ENCODE results near the gene DDHD1.

The DDHD1 gene

DNA sequence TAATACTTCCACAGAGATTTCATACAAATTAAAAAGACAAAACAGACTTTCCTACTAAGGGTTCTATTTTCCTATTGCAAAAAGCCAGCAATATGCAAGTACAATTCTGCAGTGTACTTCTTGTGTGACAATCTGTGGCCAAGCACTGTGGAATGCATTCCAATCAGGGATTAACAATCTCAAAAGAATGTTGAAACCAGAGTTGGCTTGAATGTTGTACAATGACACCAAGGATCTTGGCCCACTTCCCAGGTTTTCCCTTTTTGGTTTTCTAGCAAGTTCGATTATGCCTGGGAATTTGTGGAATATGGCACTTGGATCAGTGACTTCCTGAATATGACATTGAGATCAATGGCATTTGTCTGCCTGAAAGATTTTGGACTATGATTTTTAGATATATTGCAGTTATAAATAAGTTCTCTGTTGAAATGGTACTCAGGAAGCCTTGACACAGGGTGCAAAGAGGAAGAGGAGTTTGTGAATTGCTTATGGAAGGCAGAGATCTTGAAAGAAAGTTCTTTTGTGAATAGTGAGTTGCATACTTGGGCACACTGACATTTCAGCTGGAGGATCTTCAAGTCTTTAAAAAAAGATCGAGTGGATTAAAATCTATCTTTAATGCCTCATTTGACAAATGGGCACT is 120.8 kb downstream of the DDHD1 start:
- DNase-seq, result no peak

DNA sequence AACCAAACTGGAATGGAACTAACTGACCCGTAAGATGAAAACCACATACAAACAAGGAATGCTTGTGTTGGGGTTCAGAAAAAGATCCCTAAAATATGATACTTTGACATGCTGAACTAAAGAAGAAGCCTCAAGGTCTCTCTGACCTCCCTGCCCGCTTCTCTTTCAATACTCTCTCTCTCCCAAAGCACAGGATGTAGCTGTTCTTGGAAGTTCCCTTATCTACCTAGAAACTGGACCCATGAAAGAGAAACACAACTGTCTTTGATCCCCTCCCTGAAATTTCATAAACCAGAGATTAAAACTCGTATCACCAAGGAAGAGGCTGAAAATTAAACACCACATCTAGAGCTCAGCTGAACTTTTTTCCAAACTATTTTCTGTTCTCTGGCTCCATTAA is 125.6 kb downstream of the DDHD1 start:
- no peak for DNase-seq

DNA sequence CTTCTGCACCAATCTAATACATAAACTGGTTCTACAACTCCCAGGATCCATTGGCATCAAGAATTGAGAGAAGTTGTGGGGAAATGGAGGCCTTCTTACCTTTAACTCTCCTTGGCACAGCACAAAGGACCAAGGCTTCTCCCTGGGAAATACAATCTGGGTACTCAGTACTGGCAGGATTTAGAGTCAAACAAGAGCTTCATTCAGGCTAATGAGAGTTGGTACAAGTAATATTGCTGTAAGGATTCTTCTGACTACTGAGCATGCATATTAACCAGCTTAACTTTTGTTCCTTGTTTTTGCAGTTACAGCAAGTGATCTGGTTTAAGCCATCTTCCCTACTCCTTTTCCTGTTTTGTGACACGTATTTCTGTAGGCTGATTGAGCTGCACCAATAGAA is 126.1 kb downstream of the DDHD1 start:
- no peak for DNase-seq

GRCh38 chr14:53023325-53023724 is 129.8 kb downstream of the DDHD1 start:
- DNase-seq, result no peak

GRCh38 chr14:53022593-53022992 is 130.5 kb downstream of the DDHD1 start:
- DNase-seq, result no peak

DNA sequence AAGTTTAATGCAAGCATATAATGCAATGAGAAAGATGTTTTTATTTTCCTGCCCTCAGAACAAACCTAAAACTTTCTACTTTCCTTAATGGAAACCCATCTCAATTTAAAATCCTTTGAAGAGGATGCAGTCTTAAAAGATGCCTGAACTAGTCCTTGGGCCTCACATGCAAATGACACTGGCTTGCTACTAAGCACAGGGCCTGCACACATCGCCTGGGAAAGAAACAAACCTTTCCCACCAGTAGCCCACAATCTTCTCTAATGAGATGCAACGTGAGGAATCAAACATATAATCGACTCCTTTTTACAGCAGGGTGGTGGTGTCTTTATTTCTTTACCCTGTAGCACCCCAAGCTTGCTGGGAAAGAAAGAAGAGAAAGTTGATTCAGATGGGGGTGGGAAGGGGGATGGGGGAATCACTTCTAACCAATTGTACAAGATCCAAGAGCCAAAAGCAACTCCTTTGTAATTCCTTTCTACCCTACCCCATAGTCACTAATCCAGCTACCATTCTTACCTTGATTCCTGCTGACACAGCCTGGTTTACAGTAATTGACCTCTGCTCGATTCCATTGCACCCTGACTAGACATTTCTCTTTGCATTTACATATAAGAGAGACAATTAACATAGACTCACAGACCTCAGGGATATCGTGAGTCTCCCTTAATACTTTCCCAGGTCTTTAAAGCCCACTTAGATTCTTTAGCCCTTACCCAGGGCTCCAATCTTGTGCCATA is 132.8 kb downstream of the DDHD1 start:
- DNase-seq, result no peak

DNA sequence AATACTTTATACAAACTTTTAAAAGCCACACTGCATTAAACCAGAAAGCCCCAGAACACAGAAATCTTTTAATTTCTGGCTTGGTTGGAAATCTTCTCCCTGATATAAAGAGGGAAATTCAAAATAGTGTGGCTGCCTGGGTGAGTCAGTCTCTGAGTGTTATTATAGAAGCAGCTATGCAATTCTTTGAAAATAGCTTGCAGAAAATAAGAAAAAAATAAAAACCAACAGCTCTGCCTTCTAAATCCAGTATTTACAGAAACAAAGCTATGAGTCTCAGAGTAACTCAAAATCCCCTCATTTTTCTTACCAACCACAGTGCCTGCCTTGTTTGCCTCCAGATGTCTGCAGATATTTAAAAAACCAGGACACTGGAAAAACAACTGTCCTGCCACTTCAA is 133.7 kb downstream of the DDHD1 start:
- DNase-seq, result no peak

- DNase-seq, result no peak
These were observed 135.3 kb downstream of the DDHD1 start for GRCh38 chr14:53017837-53018236.

DNA sequence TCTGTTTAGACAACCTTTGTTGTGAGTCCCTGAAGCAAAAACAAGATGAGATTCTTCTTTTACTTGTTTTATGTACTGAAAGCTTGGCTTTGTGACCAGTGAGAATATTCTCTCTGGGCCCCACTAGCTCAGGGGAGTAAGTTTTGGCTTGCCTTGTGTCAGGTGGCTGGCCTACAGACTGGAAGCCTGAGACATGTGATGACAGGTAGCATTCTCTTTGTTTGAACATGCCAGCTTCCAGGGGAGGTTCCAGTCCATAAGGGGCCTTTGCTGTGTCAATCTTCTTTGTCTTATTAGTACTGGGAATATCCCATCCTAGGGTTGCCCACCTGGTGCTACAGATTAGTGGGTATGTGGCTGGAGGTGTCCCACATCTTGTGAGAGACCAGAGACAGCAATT is 136.2 kb downstream of the DDHD1 start:
- DNase-seq, result no peak

- DNase-seq, result no peak
These were observed 136.6 kb downstream of the DDHD1 start for GRCh38 chr14:53016491-53016890.

GRCh38 chr14:53011053-53011462 is 142.1 kb downstream of the DDHD1 start:
- no peak for DNase-seq

DNA sequence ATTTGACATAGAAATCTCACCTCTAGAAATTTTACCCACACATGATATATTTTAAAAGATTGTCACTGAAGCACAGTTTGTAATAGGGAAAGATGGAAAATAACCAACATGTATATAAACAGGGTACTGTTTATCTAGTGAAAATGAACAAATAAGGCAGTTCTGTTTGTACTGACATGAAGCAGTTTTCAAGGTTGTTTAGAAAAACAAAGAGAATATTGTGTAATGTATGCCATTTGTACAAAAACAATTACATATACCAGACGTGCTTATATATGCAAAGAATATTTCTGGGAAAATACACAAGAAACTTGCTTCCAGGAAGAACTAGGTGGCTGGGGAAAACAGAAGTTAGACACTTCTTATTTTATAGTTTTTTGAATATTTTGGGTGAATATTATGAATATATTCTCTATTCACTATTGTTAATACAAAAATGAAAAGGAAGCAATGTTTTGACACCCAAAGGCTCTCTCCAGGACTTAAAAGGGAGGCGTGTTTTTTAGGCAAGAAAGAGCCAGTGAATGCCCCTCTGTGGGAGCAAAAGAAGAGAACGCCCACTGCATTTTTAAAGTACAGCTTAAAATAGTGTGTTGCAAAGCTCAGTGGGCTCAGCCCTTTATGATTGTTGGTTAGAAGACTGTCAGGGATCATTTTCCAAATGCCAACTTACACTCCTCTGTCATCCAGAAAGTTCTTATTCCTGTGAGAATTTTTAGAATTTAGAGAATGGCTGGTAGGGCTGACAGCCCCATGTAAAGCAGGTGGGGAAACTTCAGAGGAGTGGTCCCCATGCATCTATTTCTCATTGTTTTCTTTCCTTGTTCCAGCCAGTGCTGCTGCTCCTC is 142.7 kb downstream of the DDHD1 start:
- no peak for DNase-seq

DNA sequence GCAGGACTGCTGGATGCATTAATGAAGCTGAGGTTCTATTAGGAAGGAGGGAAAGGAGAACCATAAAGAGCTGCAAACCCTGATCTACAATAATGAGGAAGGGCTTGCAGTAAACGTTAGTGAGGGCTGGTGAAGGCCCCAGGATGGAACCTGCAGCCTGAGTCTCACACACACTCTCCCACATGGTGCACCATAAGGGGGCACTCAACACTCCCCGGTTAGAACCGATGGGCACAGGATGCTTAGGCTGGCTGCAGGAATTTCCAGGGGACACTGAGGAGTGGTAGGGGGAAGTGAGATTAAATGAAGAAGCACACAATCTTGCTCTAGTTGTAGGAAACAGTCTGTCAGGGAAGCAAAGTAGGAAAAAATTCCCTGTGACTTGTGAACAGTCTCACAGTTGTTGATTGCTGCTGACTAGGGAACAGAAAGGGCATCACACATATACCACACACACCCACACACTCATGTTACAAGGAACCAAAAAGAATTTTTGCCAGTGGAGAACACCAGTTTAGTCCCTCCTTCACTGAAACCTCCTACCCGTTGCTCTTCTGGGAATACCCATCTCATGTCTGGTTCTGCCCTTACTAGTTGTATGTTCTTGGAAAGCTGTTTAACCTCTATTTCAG is 146.1 kb downstream of the DDHD1 start:
- no peak for DNase-seq

GRCh38 chr14:53004976-53005375 is 148.1 kb downstream of the DDHD1 start:
- no peak for DNase-seq

- no peak for DNase-seq
These were observed 149.3 kb downstream of the DDHD1 start for GRCh38 chr14:53003776-53004175.

GRCh38 chr14:53002576-53002975 is 150.5 kb downstream of the DDHD1 start:
- DNase-seq, result no peak

DNA sequence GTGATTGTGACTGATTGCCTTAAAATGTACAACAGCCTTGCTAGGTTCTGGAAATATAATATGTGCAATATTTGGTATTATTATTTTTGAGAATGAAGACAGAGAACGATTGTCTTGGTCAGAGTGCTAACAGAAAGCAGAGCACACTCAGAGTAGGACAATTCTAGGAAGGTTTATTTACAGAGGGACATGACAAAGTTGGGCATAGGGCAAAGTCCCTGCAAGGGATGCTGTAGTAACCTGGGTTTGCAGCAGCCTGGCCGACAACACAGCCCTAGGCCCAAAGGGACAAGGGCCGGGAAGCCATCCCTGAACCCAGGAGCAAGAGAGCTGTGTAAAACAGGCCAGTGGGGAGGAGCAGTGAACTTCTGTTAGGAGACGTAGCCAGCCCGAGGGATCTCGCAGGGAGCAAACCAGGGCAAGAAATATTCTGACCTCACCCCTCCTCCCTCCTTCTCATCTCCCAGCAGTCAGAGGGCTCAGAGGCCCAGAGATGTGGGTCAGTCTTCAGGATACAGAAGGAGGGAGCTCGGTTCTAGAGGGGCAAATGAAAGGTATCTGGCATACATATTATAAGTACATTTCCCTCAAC is 151.2 kb downstream of the DDHD1 start:
- DNase-seq, result no peak

DNA sequence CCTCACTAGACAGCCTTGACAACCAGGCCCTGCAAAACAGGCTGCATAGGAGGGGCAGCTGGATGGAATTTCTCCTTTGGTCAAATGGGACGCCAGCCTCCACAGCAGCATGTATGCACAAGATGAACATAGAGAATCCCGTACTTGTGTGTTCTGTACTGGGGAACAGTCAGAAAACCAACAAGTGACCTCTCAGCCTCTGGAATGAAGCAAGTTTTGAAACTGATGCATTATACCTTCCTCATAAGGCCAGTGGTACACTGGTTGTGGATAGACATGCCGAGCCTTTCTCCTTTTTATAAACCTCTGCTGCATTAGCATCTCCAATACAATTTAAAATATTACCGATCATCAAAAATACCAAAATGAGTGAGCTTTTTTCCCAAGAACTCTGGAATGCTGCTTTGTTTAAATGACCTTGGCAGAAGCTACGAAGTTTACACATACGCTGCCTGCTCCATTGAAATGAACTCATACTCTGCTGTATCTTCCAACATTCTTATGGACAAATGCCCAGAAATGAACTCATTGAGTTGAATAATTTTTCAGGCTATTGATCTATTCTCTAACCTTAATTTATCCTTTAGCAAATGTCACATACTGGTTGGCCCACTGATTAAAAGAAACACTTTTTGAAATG is 154.6 kb downstream of the DDHD1 start:
- DNase-seq, result no peak

GRCh38 chr14:52996493-52996892 is 156.6 kb downstream of the DDHD1 start:
- DNase-seq, result no peak

DNA sequence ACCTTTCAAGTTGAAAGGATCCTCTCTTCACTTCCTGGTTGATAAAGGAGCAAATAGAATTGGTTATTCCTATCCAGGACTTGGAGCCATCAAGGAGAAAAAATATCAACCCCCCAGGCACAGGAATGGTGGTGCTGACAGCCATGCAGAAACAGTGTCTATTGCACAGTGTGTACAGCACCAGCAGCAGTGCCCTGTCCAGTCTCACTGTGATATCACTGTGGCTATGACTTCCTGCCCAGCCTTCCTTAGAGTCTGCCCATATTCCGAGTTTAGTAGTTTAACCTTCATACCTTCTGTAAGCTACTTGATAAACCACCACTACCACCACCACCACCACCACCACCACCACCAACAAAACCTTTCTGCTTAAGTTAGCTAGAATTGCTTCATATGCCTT is 157.1 kb downstream of the DDHD1 start:
- no peak for DNase-seq

GRCh38 chr14:52992236-52992870 is 160.8 kb downstream of the DDHD1 start:
- DNase-seq, result no peak

DNA sequence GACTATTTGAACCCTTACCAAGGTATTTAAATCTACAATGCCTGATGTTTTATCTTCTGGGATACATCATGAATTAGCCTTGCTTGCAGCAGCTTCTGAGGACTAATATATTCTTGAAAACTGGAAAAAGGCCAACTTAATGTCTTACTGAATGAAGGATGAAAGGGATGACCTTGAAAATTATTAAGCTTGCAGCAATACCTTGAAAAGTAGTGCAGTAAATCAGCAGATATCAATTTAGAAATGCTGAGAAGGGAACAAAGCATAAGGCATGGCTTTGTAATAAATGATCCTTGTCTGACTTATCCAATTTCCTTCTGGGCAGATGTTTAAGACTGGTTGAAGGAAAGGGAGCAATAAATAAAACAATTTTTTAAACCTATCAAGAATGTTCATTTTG is 165.0 kb downstream of the DDHD1 start:
- DNase-seq, result no peak

Measured in activated T-cell treated with anti-CD3 and anti-CD28 coated beads for 4 hours (primary cell).